ENCODE measurements around the gene TMEM106B. TPM values are rescaled to one million over a fixed set of nuclear protein-coding genes. Genes with fewer than 3 reads are reported as not detected.

TMEM106B gene
- total and polyA plus RNA-seq, 9 donors = 18.3 to 58.8 (median 45.1) TPM

DNA sequence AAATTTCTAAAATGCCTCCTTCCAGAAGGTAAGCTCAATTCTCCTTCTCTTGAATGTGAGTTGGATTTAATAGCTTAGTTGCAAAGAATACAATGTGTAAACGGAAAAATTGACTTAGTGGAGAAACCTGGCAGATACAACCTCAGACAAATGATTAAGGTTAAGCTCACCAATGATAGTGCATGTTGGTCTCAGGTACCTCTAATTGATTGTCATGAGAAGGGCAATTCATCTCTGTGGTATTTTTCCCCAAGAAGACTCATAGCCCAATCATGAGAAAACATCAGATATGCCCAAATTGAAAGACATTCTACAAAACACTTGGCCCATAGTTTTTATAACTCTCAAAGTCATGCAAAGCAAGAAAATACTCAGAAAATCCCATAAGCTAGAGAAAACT, 36.2 kb upstream of the TMEM106B start:
- intact Hi-C loops (cut with DNase I) = no loop called here
- Histone ChIP-seq H3K9me3 (no peaks in the 10 kb centered on the region), H3K4me1 (ENCODE audit: insufficient read depth) (no peaks in the 10 kb centered on the region), H3K4me3 (no peak overlapping the region), H3K27ac (no peak overlapping the region), H3K27me3 (no peaks in the 10 kb centered on the region), H3K36me3 (no peaks in the 10 kb centered on the region)
- TF ChIP-seq, protein P1, sequence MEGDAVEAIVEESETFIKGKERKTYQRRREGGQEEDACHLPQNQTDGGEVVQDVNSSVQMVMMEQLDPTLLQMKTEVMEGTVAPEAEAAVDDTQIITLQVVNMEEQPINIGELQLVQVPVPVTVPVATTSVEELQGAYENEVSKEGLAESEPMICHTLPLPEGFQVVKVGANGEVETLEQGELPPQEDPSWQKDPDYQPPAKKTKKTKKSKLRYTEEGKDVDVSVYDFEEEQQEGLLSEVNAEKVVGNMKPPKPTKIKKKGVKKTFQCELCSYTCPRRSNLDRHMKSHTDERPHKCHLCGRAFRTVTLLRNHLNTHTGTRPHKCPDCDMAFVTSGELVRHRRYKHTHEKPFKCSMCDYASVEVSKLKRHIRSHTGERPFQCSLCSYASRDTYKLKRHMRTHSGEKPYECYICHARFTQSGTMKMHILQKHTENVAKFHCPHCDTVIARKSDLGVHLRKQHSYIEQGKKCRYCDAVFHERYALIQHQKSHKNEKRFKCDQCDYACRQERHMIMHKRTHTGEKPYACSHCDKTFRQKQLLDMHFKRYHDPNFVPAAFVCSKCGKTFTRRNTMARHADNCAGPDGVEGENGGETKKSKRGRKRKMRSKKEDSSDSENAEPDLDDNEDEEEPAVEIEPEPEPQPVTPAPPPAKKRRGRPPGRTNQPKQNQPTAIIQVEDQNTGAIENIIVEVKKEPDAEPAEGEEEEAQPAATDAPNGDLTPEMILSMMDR (IDR thresholded peaks at IDR 0.05) = no peak
- TF ChIP-seq EP300 (IDR thresholded peaks at IDR 0.05) = no peak
- no peak for TF ChIP-seq POLR2A (IDR thresholded peaks at IDR 0.05)
- 87 to 95% (median 92%) methylated on average over 1 of the region's 1 CpG for WGBS, 3 donors
- DNase-seq = no peak

DNA sequence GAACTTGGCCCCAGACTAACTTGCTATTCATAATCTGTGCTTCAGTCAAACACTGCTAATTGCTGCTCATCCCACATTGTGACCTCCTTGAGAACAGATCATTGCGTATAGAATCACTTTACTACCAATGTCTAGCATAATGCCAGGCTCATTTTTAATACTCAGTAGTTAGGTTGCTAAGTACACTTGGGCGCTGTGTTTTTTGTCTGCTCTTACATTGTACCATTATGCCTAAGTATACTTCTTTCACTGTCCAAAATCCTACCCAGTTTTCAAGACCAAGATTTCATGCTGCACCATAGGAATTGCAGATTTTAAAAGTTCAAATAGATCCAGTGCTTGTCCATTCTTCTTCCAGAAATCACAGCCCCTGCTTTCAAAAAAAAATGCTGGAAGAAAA, 32.8 kb upstream of the TMEM106B start:
- DNase-seq = no peak
- intact Hi-C loops (cut with DNase I) = no loop called here
- WGBS, 3 donors = 87 to 92% (median 89%) methylated on average over 2 of the region's 2 CpGs
- Histone ChIP-seq H3K4me1 (ENCODE audit: insufficient read depth) (no peaks in the 10 kb centered on the region), H3K4me3 (no peak overlapping the region), H3K27ac (no peak overlapping the region), H3K9me3 (no peaks in the 10 kb centered on the region), H3K27me3 (no peaks in the 10 kb centered on the region), H3K36me3 (no peaks in the 10 kb centered on the region)
- TF ChIP-seq EP300 (IDR thresholded peaks at IDR 0.05) (no peak), POLR2A (IDR thresholded peaks at IDR 0.05) (no peak)
- TF ChIP-seq, protein P1 (IDR thresholded peaks at IDR 0.05) = no peak

DNA sequence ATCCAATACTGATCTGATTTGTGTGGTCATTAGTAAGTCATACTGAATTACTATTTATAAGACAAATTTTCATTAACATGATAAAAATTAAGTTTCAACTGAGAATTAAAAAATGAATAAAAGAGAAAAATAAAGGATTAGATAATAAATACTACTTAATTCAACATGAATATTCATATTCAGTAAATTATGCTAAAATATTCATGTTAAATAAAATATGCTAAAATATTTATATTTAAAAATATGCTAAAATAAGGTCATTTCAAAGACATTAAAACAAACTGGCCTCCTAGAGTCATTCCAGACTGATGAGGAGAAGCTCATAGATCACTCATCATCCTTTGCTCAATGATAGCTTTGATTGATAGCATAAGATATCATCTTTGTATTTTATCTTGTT, 16.7 kb upstream of the TMEM106B start:
- H3K36me3 ChIP-seq = no peaks in the 10 kb centered on the region
- H3K4me3 ChIP-seq = no peak overlapping the region
- H3K4me1 ChIP-seq (ENCODE audit: insufficient read depth) = no peaks in the 10 kb centered on the region
- peaks cover 2% of the 10 kb centered on the region for H3K27me3 ChIP-seq
- no peak for TF ChIP-seq EP300 (IDR thresholded peaks at IDR 0.05)
- TF ChIP-seq, protein P1 (IDR thresholded peaks at IDR 0.05) = no peak
- TF ChIP-seq POLR2A (IDR thresholded peaks at IDR 0.05) = no peak
- intact Hi-C loops (cut with DNase I) = no loop called here
- no peaks in the 10 kb centered on the region for H3K9me3 ChIP-seq
- DNase-seq = no peak
- H3K27ac ChIP-seq = no peak overlapping the region

DNA sequence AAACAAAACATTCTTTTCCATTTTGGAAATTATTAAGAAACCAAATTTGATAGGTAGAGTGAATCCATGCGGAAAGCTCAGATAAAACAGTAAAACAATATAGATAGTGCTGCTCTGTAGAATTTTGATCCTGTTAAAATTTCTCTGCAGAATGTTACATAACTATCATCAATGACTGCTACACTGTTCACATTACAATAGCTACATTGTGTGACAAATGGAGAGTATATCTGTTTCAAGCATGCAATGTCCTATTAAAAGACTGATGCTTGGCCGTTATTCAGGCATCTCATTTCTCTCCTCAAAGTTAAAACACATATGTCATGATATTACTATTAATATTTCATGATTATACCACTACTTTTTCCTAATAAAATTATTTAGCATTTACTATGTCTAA, 14.7 kb upstream of the TMEM106B start:
- no peak for DNase-seq
- intact Hi-C loops (cut with DNase I) = no loop called here
- Histone ChIP-seq H3K4me3 (no peak overlapping the region), H3K36me3 (no peaks in the 10 kb centered on the region), H3K27me3 (peaks cover 2% of the 10 kb centered on the region), H3K9me3 (no peaks in the 10 kb centered on the region), H3K4me1 (ENCODE audit: insufficient read depth) (no peaks in the 10 kb centered on the region), H3K27ac (no peak overlapping the region)
- 81 to 93% (median 89%) methylated on average over 2 of the region's 2 CpGs for WGBS, 3 donors
- TF ChIP-seq POLR2A (IDR thresholded peaks at IDR 0.05) (no peak), EP300 (IDR thresholded peaks at IDR 0.05) (no peak)
- TF ChIP-seq, protein P1 (IDR thresholded peaks at IDR 0.05) = no peak

DNA sequence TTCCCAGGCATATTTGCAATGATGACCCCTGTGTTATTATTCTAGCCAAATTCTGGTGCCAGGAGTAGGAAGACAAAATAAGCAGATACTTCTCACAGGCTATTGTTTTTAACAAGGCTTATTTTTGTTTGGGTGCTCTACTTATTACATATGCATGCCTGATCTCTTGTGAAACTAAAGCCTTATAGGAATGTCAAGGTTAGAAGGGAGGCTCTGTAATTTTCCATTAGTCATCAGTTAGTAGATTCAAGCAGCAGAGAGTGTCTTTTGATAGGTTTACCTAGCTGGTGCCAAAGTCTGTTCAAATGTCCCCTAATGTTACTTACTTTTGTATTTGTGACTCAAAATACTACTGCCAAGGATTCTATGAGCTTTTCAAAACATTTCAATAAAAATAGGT, 11.7 kb upstream of the TMEM106B start:
- H3K9me3 ChIP-seq = no peaks in the 10 kb centered on the region
- H3K27me3 ChIP-seq = peaks cover under 1% of the 10 kb centered on the region
- H3K36me3 ChIP-seq = no peaks in the 10 kb centered on the region
- H3K27ac ChIP-seq = no peak overlapping the region
- H3K4me3 ChIP-seq = no peak overlapping the region
- TF ChIP-seq, protein P1 (IDR thresholded peaks at IDR 0.05) = no peak
- no peak for TF ChIP-seq EP300 (IDR thresholded peaks at IDR 0.05)
- TF ChIP-seq POLR2A (IDR thresholded peaks at IDR 0.05) = no peak
- no peaks in the 10 kb centered on the region for H3K4me1 ChIP-seq (ENCODE audit: insufficient read depth)
- intact Hi-C loops (cut with DNase I) = no loop called here
- no peak for DNase-seq

Measured in ovary (tissue), 9 donors.